ENCODE measurements around the gene HOMER2.

GRCh38 chr15:82918162-82918561, 34.4 kb downstream of the HOMER2 start:
- no peak for TF ChIP-seq GATA2 (IDR thresholded peaks at IDR 0.05; ENCODE audit: low read depth, low read length)
- TF ChIP-seq GATA3 (IDR thresholded peaks at IDR 0.05; ENCODE audit: low read depth, low read length): no peak
